Erythroblast (primary cell): ENCODE measurements around the gene ATMIN.

Experiments used
- GATA1 ChIP-seq: IDR thresholded peaks from 2 replicates; pipeline ENCODE4 v1.6.1; 2011; ENCODE audit warnings: low read depth, mild to moderate bottlenecking, control low read depth, low read length, moderate library complexity
- POLR2A ChIP-seq: IDR thresholded peaks from 2 replicates; pipeline ENCODE4 v1.6.1; 2011; ENCODE audit warnings: mild to moderate bottlenecking, low read length

DNA sequence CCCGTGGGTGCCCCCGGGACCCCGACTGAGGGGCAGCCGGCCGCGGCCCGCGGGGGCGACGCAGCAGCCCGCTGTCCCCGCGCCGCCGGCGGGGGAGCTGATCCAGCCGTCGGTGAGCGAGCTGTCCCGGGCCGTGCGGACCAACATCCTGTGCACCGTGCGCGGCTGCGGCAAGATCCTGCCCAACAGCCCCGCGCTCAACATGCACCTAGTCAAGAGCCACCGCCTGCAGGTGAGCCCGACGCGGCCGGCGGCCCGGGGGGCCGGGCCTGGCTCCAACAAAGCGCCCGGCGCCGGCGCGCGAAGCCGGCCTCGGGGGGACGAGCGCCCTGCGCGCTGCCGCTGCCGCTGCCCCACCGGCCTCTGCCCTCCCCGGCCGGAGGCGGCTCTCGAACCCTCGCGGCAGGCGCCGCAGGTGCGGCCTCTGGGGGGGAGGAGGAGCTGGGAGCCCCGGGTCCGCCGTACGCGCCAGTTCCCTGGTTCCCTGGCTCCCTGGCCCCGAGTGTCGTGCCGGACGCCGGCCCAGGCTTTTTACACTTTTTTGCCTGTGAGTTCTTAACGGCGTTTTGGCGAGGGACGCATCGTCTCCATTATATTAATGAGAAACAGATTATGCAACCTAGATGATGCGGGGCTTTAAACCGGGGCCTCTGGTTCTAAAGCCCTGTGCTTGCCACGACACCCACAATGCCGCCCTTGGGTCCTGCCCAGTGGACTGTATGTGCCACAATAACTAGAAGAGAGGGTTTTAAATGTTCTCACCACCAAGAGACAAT is 521 bp downstream of the ATMIN start:
- TF ChIP-seq POLR2A (no peak), GATA1 (no peak)
